Progenitor cell of endocrine pancreas (in vitro differentiated cells): Measurements from ENCODE around the gene MIGA1. TPM values are rescaled to one million over a fixed set of nuclear protein-coding genes. Genes with fewer than 3 reads are reported as not detected.
"Not testable (repeated sequence)": the region's sequence is repeated elsewhere in the genome, so short reads cannot be mapped to it uniquely, and the experiment has no call there.

Experiments used
- DNase-seq: peaks from one replicate; pipeline ENCODE4 v3.0.0; 2021; ENCODE audit warnings: low spot score; ENCODE audit not compliant: unreplicated experiment
- H3K27ac Mint-ChIP-seq: 2 replicates; pipeline ENCODE4 v1.8.0; 2021; ENCODE audit warnings: mild to moderate bottlenecking, moderate library complexity, mixed read lengths
- H3K27me3 Mint-ChIP-seq: 2 replicates; pipeline ENCODE4 v1.8.0; 2021; ENCODE audit warnings: mixed read lengths
- H3K36me3 Mint-ChIP-seq: 2 replicates; pipeline ENCODE4 v1.8.0; 2022; ENCODE audit warnings: mixed read lengths; ENCODE audit not compliant: insufficient read depth
- H3K4me1 Mint-ChIP-seq: 2 replicates; pipeline ENCODE4 v1.8.0; 2021; ENCODE audit warnings: low read depth, mixed read lengths
- H3K4me3 Mint-ChIP-seq: 2 replicates; pipeline ENCODE4 v1.8.0; 2021; ENCODE audit warnings: low read depth, mild to moderate bottlenecking, moderate library complexity, mixed read lengths
- H3K9me3 Mint-ChIP-seq: 2 replicates; pipeline ENCODE4 v1.8.0; 2021; ENCODE audit warnings: low read depth, mixed read lengths
- total RNA-seq: library from RNA; stranded (reverse); gene quantifications from 2 replicates; pipeline ENCODE4 v1.2.1, GENCODE V29; 2021
- TF ChIP-seq, protein P1 (sequence below): fragments of 200-600 bp; sonication (generic); IDR thresholded peaks from one replicate; pipeline ENCODE4 v1.5.0; 2021; ENCODE audit warnings: antibody characterized with exemption, mild to moderate bottlenecking; ENCODE audit not compliant: unreplicated experiment

Gene MIGA1
- total RNA-seq, 1 donor from 2014 or later: 14.9 TPM

DNA sequence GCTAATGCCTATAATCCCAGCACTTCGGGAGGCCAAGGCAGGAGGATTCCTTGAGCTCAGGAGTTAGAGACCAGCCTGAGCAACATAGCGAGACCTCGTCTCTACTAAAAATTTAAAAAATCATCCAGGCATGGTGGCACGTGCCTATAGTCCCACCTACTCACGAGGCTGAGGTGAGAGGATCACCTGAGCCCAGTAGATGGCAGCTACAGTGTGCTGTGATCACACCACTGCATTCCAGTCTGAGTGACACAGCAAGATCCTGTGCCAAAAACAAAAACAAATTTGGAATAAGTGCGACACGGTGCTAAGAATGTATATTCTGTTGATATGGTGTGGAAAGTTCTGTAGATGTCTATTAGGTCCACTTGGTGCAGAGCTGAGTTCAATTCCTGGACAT is 34.9 kb upstream of the MIGA1 start:
- no peak overlapping the region for H3K27ac Mint-ChIP-seq
- no peaks in the 10 kb centered on the region for H3K9me3 Mint-ChIP-seq

GRCh38 chr1:77749489-77749888 is 30.0 kb upstream of the MIGA1 start:
- not testable (repeated sequence) for H3K4me1 Mint-ChIP-seq, DNase-seq, H3K27me3 Mint-ChIP-seq, H3K9me3 Mint-ChIP-seq, H3K4me3 Mint-ChIP-seq, H3K27ac Mint-ChIP-seq
- peaks cover 11% of the 10 kb centered on the region for H3K36me3 Mint-ChIP-seq

More for the DNA sequence above, 34.9 kb upstream of the MIGA1 start:
- Mint-ChIP-seq H3K36me3 (peaks cover 13% of the 10 kb centered on the region), H3K4me1 (peaks cover 5% of the 10 kb centered on the region), H3K4me3 (no peak overlapping the region), H3K27me3 (no peaks in the 10 kb centered on the region)
- TF ChIP-seq, protein P1, sequence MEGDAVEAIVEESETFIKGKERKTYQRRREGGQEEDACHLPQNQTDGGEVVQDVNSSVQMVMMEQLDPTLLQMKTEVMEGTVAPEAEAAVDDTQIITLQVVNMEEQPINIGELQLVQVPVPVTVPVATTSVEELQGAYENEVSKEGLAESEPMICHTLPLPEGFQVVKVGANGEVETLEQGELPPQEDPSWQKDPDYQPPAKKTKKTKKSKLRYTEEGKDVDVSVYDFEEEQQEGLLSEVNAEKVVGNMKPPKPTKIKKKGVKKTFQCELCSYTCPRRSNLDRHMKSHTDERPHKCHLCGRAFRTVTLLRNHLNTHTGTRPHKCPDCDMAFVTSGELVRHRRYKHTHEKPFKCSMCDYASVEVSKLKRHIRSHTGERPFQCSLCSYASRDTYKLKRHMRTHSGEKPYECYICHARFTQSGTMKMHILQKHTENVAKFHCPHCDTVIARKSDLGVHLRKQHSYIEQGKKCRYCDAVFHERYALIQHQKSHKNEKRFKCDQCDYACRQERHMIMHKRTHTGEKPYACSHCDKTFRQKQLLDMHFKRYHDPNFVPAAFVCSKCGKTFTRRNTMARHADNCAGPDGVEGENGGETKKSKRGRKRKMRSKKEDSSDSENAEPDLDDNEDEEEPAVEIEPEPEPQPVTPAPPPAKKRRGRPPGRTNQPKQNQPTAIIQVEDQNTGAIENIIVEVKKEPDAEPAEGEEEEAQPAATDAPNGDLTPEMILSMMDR: no peak
- DNase-seq: no peak

DNA sequence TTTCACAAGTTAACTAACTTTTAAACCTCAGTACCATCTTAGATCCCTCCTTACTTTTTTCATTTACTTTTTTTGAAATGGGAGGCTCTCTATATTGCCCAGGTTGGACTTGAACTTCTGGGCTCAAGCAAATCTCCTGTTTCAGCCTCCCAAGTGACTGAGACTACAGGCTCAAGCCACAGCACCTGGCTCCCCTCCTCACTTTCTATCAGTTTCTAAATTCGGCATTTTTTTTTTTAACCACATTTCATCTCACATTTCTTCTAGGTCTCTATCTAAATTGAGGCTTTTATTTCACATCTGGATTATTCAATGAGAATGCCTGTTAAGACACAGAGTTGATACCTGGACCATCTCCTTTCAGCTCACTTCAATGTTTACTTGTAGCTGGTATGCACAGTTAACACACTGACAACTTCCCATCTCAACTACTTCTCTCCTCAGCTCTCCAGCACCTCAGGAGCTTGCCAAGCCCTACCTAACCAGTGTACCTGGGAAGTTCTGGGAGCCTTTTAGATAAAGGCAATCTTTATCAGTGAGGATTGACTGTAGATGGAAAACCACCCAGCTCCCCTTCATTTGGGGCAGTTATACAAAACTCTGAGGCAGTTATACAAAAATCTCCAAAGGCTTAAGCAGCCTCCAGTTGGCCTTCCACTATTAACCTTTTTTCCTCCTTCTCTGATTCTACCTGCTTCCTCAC is 23.2 kb upstream of the MIGA1 start:
- Mint-ChIP-seq H3K4me3 (no peak overlapping the region), H3K27ac (no peak overlapping the region), H3K9me3 (no peaks in the 10 kb centered on the region), H3K4me1 (peaks cover 29% of the 10 kb centered on the region), H3K27me3 (no peaks in the 10 kb centered on the region), H3K36me3 (peaks cover under 1% of the 10 kb centered on the region)
- TF ChIP-seq, protein P1: no peak
- DNase-seq: no peak

GRCh38 chr1:77757066-77757584 is 22.3 kb upstream of the MIGA1 start:
- Mint-ChIP-seq H3K36me3 (no peaks in the 10 kb centered on the region), H3K4me1 (peaks cover 29% of the 10 kb centered on the region), H3K9me3 (no peaks in the 10 kb centered on the region), H3K4me3 (peak overlapping the region; percentile 95), H3K27me3 (no peaks in the 10 kb centered on the region), H3K27ac (no peak overlapping the region)
- TF ChIP-seq, protein P1: no peak
- no peak for DNase-seq

DNA sequence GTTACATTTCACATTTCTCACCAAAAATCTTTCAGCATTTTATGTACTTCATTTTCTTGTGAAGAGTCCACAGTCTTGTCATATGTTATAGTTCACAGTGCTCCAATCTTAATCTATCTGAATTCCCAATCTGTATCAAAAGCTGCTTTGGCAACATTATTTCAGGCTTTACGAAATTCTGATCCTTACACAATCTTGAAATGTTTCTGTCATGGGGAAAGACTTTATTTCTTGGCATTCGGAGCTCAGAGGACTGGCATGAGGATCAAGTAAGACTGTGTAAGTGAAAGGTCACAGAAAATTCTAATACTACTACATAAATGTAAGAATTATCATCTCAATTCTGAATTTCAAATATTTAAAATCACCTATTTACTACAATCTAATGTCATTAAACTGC is 21.8 kb upstream of the MIGA1 start:
- Mint-ChIP-seq H3K4me3 (peak overlapping the region; percentile 95), H3K4me1 (peaks cover 29% of the 10 kb centered on the region), H3K27ac (no peak overlapping the region), H3K27me3 (no peaks in the 10 kb centered on the region), H3K9me3 (no peaks in the 10 kb centered on the region), H3K36me3 (no peaks in the 10 kb centered on the region)
- DNase-seq: no peak
- TF ChIP-seq, protein P1: no peak
